HL-60 (cell line): ENCODE data around the gene TIMM44.

ENCODE experiments used
- GABPA ChIP-seq: IDR thresholded peaks from 2 replicates; pipeline ENCODE4 v1.6.1; 2012; ENCODE audit warnings: low read depth
- POLR2AphosphoS5 ChIP-seq: IDR thresholded peaks from 2 replicates; pipeline ENCODE4 v1.6.1; 2012; ENCODE audit warnings: low read depth
- SPI1 ChIP-seq: IDR thresholded peaks from 2 replicates; pipeline ENCODE4 v1.6.1; 2012; ENCODE audit warnings: low read depth, mild to moderate bottlenecking, borderline replicate concordance
- TF ChIP-seq, protein P1 (sequence below): IDR thresholded peaks from one replicate; pipeline ENCODE4 v1.5.1; 2011; ENCODE audit warnings: low read length, control low read depth, inconsistent platforms; ENCODE audit not compliant: insufficient read depth
- TF ChIP-seq, protein P2 (sequence below): IDR thresholded peaks from 2 replicates; pipeline ENCODE4 v1.6.1; 2012; ENCODE audit warnings: low read depth; ENCODE audit not compliant: insufficient replicate concordance

DNA sequence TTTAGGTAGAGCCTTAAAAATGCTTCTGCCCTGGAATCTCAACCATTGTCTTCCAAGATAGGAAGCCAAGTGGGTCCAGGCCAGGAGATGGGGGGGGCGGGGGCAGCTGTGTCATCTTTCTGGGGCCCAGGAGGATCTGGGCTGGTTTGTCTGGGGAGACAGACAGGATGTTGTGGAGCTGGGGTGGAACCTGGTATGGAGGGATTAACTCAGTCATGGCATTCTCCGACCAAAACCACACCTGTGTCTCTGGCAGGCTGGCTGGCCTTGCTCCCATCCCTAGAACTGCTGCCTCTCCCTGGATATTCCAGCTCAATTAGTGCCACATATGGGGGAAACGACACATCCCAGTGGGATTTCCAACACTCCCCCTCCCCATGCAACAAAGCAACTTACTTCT lies 42.5 kb downstream of the TIMM44 start:
- TF ChIP-seq POLR2AphosphoS5, result no peak
- TF ChIP-seq, protein P1, sequence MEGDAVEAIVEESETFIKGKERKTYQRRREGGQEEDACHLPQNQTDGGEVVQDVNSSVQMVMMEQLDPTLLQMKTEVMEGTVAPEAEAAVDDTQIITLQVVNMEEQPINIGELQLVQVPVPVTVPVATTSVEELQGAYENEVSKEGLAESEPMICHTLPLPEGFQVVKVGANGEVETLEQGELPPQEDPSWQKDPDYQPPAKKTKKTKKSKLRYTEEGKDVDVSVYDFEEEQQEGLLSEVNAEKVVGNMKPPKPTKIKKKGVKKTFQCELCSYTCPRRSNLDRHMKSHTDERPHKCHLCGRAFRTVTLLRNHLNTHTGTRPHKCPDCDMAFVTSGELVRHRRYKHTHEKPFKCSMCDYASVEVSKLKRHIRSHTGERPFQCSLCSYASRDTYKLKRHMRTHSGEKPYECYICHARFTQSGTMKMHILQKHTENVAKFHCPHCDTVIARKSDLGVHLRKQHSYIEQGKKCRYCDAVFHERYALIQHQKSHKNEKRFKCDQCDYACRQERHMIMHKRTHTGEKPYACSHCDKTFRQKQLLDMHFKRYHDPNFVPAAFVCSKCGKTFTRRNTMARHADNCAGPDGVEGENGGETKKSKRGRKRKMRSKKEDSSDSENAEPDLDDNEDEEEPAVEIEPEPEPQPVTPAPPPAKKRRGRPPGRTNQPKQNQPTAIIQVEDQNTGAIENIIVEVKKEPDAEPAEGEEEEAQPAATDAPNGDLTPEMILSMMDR, result no peak
- no peak for TF ChIP-seq GABPA
- TF ChIP-seq, protein P2, sequence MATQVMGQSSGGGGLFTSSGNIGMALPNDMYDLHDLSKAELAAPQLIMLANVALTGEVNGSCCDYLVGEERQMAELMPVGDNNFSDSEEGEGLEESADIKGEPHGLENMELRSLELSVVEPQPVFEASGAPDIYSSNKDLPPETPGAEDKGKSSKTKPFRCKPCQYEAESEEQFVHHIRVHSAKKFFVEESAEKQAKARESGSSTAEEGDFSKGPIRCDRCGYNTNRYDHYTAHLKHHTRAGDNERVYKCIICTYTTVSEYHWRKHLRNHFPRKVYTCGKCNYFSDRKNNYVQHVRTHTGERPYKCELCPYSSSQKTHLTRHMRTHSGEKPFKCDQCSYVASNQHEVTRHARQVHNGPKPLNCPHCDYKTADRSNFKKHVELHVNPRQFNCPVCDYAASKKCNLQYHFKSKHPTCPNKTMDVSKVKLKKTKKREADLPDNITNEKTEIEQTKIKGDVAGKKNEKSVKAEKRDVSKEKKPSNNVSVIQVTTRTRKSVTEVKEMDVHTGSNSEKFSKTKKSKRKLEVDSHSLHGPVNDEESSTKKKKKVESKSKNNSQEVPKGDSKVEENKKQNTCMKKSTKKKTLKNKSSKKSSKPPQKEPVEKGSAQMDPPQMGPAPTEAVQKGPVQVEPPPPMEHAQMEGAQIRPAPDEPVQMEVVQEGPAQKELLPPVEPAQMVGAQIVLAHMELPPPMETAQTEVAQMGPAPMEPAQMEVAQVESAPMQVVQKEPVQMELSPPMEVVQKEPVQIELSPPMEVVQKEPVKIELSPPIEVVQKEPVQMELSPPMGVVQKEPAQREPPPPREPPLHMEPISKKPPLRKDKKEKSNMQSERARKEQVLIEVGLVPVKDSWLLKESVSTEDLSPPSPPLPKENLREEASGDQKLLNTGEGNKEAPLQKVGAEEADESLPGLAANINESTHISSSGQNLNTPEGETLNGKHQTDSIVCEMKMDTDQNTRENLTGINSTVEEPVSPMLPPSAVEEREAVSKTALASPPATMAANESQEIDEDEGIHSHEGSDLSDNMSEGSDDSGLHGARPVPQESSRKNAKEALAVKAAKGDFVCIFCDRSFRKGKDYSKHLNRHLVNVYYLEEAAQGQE, result no peak
- TF ChIP-seq SPI1, result no peak
